ENCODE data around the gene NEK6. TPM values are rescaled to one million over a fixed set of nuclear protein-coding genes. Genes with fewer than 3 reads are reported as not detected.

Gene NEK6
- total and polyA plus RNA-seq, 2 of the 8 experiments (the other 6 are each of a cell fraction or from before 2014, with no cell fraction given) = 17.7 to 19.7 TPM

DNA sequence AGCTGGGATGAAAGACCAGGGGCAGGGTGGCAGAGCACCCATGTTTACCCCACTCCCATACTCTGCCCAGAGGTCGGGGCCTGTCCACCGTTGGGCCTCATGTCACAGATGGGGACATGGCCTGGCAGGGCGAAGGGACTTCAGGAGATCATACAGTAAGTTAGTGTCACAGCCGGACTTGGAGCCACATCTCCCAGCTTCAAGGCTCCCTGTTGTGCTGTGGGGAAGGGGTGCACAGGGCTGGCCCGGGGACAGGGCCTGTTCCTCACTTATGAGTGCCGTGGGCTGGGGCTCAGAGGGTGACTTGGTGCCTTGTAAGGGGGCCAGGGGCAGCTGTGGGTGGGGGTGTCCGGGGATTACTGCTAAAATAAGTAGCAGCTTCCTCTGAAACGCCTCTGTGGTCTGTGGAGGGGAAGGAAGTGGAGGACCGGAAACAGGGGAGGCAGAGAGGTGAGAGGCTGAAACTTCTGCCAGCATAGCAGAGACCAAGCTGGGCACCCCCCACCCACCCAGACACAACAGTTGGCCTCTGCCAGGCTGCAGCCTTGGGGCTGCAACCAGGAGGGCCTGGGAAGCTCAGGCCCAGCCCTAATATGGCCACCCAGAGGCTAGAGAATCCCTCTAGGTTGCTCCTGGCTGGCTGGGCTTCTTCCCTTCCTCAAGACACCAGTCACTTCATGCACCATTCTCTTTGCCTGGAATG is 41.1 kb upstream of the NEK6 start:
- Histone ChIP-seq H2AK5ac (ENCODE audit: low read depth, low read length) (no peak overlapping the region), H2AFZ (ENCODE audit: low read length) (no peak overlapping the region), H2BK15ac (ENCODE audit: low read length) (no peak overlapping the region), H3K56ac (replicated peaks; ENCODE audit: insufficient read length, low read depth, low read length) (no peak overlapping the region), H3K4ac (replicated peaks; ENCODE audit: insufficient read length, low read depth, low read length) (no peak overlapping the region), H3K18ac (ENCODE audit: extremely low read depth, low read length) (no peak overlapping the region), H3K14ac (ENCODE audit: insufficient read length) (no peak overlapping the region), H2BK120ac (replicated peaks; ENCODE audit: low read depth, low read length) (no peak overlapping the region), H3K4me3 (ENCODE audit: extremely low read depth in 1 of 4, insufficient read depth in 2 of 4, low read depth in 3 of 4, low read length in 4 of 4) (no peak overlapping the region), H3K23me2 (ENCODE audit: low read depth, low read length) (no peaks in the 10 kb centered on the region; the same call in 1 of the 2 replicates), H4K5ac (ENCODE audit: insufficient read length, low read depth, low read length) (no peak overlapping the region), H3K79me2 (ENCODE audit: control insufficient read depth in 1 of 2, insufficient read depth in 2 of 2, low read length in 2 of 2) (no peaks in the 10 kb centered on the region), H2BK5ac (ENCODE audit: low read depth, low read length) (no peak overlapping the region), H2BK12ac (ENCODE audit: low read depth, low read length) (no peak overlapping the region), H4K8ac (ENCODE audit: extremely low read depth, insufficient read depth, low read length) (no peak overlapping the region), H3K27ac (ENCODE audit: low read depth, low read length) (no peak overlapping the region), H3K4me2 (ENCODE audit: insufficient read depth in 1 of 2, low read depth in 2 of 2, low read length in 2 of 2) (no peak overlapping the region), H3K27me3 (replicated peaks in 1 of 4; ENCODE audit: control insufficient read depth in 3 of 4, extremely low read depth in 1 of 4, insufficient read depth in 3 of 4, low read length in 3 of 4) (no peaks in the 10 kb centered on the region), H3K79me1 (ENCODE audit: low read depth, low read length) (no peaks in the 10 kb centered on the region), H3K9me3 (ENCODE audit: insufficient read depth in 2 of 2, low read depth in 1 of 2, low read length in 1 of 2) (0 out of 4 replicates have a peak, but pooled peaks cover 0 to 2% of the 10 kb centered on the region in 2 experiments), H3K36me3 (ENCODE audit: control insufficient read depth in 2 of 4, insufficient read depth in 4 of 4, low read length in 3 of 4) (no peaks in the 10 kb centered on the region), H2BK20ac (ENCODE audit: low read length) (no peak overlapping the region), H3K9ac (replicated peaks in 1 of 4; ENCODE audit: extremely low read depth in 1 of 4, low read depth in 3 of 4, low read length in 3 of 4) (no peak overlapping the region), H3K23ac (ENCODE audit: insufficient read length) (no peak overlapping the region), H3K4me1 (replicated peaks in 1 of 4; ENCODE audit: control insufficient read depth in 3 of 4, insufficient read depth in 4 of 4, low read length in 3 of 4) (peaks cover 0 to 3% (median 0%) of the 10 kb centered on the region in 4 experiments; a peak in 1 of 7 replicates), H4K20me1 (replicated peaks in 1 of 2; ENCODE audit: control insufficient read depth in 1 of 2, insufficient read depth in 2 of 2, low read length in 2 of 2) (no peaks in the 10 kb centered on the region), H4K91ac (replicated peaks; ENCODE audit: insufficient read length, low read length) (no peak overlapping the region)
- FAIRE-seq (no peak), DNase-seq (ENCODE audit: low read depth in 1 of 2, low spot score in 2 of 2) (no peak)
- POLR2A ChIA-PET (ENCODE audit: partially characterized antibody) = interaction anchor here (0.6 kb wide), 1 partner anchor 238 kb away, joined by 3 read pairs; no protein-coding TSS in a partner anchor
- CTCF ChIA-PET (ENCODE audit: partially characterized antibody) = interaction anchor here (0.6 to 1.3 kb wide), 6 partner anchors 10 to 175 kb away, joined by 3 read pairs; no protein-coding TSS in a partner anchor
- WGBS, 2 experiments (ENCODE audit: extremely low coverage in 1 of 2, insufficient coverage in 1 of 2, insufficient read length in 1 of 2, insufficient replicate concordance in 2 of 2, low coverage in 1 of 2, low lambda C conversion rate in 2 of 2, missing lambda C conversion rate in 1 of 2) = 90% methylated on average over 9 of the region's 9 CpGs; no CpG with 5 or more reads in 1 of the 2 experiments
- TF ChIP-seq RFX5 (IDR thresholded peaks at IDR 0.05; ENCODE audit: borderline replicate concordance, low read depth, low read length) (no peak), EGR1 (IDR thresholded peaks at IDR 0.05; ENCODE audit: borderline replicate concordance, low read depth, low read length) (no peak), BACH1 (IDR thresholded peaks at IDR 0.05; ENCODE audit: low read length) (no peak), TBP (IDR thresholded peaks at IDR 0.05; ENCODE audit: low read depth, low read length) (no peak), KDM4A (IDR thresholded peaks at IDR 0.05; ENCODE audit: low read depth, low read length, severe bottlenecking) (no peak), SP4 (IDR thresholded peaks at IDR 0.05; ENCODE audit: low read length) (no peak)
- TF ChIP-seq, protein P1, sequence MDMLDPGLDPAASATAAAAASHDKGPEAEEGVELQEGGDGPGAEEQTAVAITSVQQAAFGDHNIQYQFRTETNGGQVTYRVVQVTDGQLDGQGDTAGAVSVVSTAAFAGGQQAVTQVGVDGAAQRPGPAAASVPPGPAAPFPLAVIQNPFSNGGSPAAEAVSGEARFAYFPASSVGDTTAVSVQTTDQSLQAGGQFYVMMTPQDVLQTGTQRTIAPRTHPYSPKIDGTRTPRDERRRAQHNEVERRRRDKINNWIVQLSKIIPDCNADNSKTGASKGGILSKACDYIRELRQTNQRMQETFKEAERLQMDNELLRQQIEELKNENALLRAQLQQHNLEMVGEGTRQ (IDR thresholded peaks at IDR 0.05; ENCODE audit: low read length) = no peak
- TF ChIP-seq, protein P2, sequence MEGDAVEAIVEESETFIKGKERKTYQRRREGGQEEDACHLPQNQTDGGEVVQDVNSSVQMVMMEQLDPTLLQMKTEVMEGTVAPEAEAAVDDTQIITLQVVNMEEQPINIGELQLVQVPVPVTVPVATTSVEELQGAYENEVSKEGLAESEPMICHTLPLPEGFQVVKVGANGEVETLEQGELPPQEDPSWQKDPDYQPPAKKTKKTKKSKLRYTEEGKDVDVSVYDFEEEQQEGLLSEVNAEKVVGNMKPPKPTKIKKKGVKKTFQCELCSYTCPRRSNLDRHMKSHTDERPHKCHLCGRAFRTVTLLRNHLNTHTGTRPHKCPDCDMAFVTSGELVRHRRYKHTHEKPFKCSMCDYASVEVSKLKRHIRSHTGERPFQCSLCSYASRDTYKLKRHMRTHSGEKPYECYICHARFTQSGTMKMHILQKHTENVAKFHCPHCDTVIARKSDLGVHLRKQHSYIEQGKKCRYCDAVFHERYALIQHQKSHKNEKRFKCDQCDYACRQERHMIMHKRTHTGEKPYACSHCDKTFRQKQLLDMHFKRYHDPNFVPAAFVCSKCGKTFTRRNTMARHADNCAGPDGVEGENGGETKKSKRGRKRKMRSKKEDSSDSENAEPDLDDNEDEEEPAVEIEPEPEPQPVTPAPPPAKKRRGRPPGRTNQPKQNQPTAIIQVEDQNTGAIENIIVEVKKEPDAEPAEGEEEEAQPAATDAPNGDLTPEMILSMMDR (IDR thresholded peaks at IDR 0.05; ENCODE audit: control extremely low read depth in 1 of 3, insufficient read depth in 1 of 3, low read depth in 1 of 3, low read length in 3 of 3) = no peak

All from H1 (cell line).